Neuronal stem cell (in vitro differentiated cells): ENCODE measurements around the gene CCDC127.

Source experiments
- DNase-seq: peaks from one replicate; pipeline ENCODE4 v3.0.0-alpha.2; 2013; ENCODE audit warnings: low spot score
- H2AFZ ChIP-seq: one replicate; pipeline ENCODE4 v1.6.1; 2013; ENCODE audit warnings: mild to moderate bottlenecking, low read length, inconsistent platforms
- H2AK5ac ChIP-seq: 2 replicates; pipeline ENCODE4 v1.6.1; 2013; ENCODE audit warnings: low read depth, mild to moderate bottlenecking, inconsistent platforms, low read length, moderate library complexity, mixed read lengths
- H2BK120ac ChIP-seq: 2 replicates; pipeline ENCODE4 v1.6.1; 2013; ENCODE audit warnings: low read depth, mild to moderate bottlenecking, inconsistent platforms, low read length, moderate library complexity, mixed read lengths
- H2BK12ac ChIP-seq: one replicate; pipeline ENCODE4 v1.6.1; 2013; ENCODE audit warnings: low read length, inconsistent platforms
- H2BK15ac ChIP-seq: 2 replicates; pipeline ENCODE4 v1.6.1; 2013; ENCODE audit warnings: mild to moderate bottlenecking, low read length, inconsistent platforms, mixed read lengths
- H2BK5ac ChIP-seq: one replicate; pipeline ENCODE4 v1.6.1; 2013; ENCODE audit warnings: inconsistent platforms, mild to moderate bottlenecking, low read length, moderate library complexity
- H3K14ac ChIP-seq: one replicate; pipeline ENCODE4 v1.6.1; 2013; ENCODE audit warnings: low read length, inconsistent platforms
- H3K18ac ChIP-seq: 2 replicates; pipeline ENCODE4 v1.6.1; 2013; ENCODE audit warnings: low read length, inconsistent platforms
- H3K23ac ChIP-seq: 2 replicates; pipeline ENCODE4 v1.6.1; 2013; ENCODE audit warnings: low read depth, mild to moderate bottlenecking, mixed read lengths, low read length, inconsistent platforms; ENCODE audit not compliant: poor library complexity
- H3K27ac ChIP-seq: replicated peaks from 3 replicates; pipeline ENCODE4 v1.5.1; 2013; ENCODE audit warnings: low read length, inconsistent platforms
- H3K27me3 ChIP-seq, 3 experiments: 2 replicates each; pipeline ENCODE4 v1.6.1; 2013; ENCODE audit warnings: low read length in 3 of 3, mild to moderate bottlenecking in 2 of 3, inconsistent platforms in 1 of 3, low read depth in 1 of 3, mixed read lengths in 1 of 3, moderate library complexity in 1 of 3; ENCODE audit not compliant: control insufficient read depth in 3 of 3, insufficient read depth in 3 of 3
- H3K36me3 ChIP-seq, 2 donors: replicated peaks in 1 of 2; 2 replicates each; pipeline ENCODE4 v1.6.1; 2013; ENCODE audit warnings: low read length in 2 of 2; ENCODE audit not compliant: control insufficient read depth in 2 of 2, insufficient read depth in 2 of 2
- H3K4ac ChIP-seq: 2 replicates; pipeline ENCODE4 v1.6.1; 2013; ENCODE audit warnings: inconsistent platforms, mild to moderate bottlenecking, low read length, moderate library complexity
- H3K4me1 ChIP-seq, 2 donors: 1 replicate in 1 of 2; 2 replicates in 1 of 2; pipeline ENCODE4 v1.6.1; 2013; ENCODE audit warnings: low read length in 2 of 2, low read depth in 1 of 2; ENCODE audit not compliant: control insufficient read depth in 2 of 2, insufficient read depth in 1 of 2
- H3K4me2 ChIP-seq: one replicate; pipeline ENCODE4 v1.6.1; 2013; ENCODE audit warnings: mild to moderate bottlenecking, low read length, inconsistent platforms; ENCODE audit not compliant: insufficient read depth, poor library complexity, severe bottlenecking
- H3K4me3 ChIP-seq, 2 donors: 2 replicates each; pipeline ENCODE4 v1.5.1; 2013; ENCODE audit warnings: low read length in 2 of 2, mild to moderate bottlenecking in 2 of 2, inconsistent platforms in 1 of 2, moderate library complexity in 1 of 2
- H3K79me1 ChIP-seq: one replicate; pipeline ENCODE4 v1.6.1; 2013; ENCODE audit warnings: low read depth, mild to moderate bottlenecking, inconsistent platforms, low read length, moderate library complexity
- H3K9ac ChIP-seq: one replicate; pipeline ENCODE4 v1.6.1; 2013; ENCODE audit warnings: mild to moderate bottlenecking, low read depth, low read length, inconsistent platforms; ENCODE audit not compliant: poor library complexity
- H3K9me3 ChIP-seq, 2 donors: replicated peaks in 1 of 2; 2 replicates each; pipeline versions ENCODE3 to v1.6.1; 2013; ENCODE audit warnings: low read length in 2 of 2, mild to moderate bottlenecking in 2 of 2, inconsistent platforms in 1 of 2, low read depth in 1 of 2, mixed read lengths in 1 of 2, moderate library complexity in 1 of 2; ENCODE audit not compliant: control insufficient read depth in 2 of 2, insufficient read depth in 1 of 2
- H4K8ac ChIP-seq: one replicate; pipeline ENCODE4 v1.6.1; 2013; ENCODE audit warnings: low read depth, mild to moderate bottlenecking, inconsistent platforms, low read length, moderate library complexity
- H4K91ac ChIP-seq: one replicate; pipeline ENCODE4 v1.6.1; 2013; ENCODE audit warnings: low read length, low read depth, mild to moderate bottlenecking, inconsistent platforms; ENCODE audit not compliant: poor library complexity
- WGBS, 2 donors: extraction: QIAGEN DNeasy Blood & Tissue Kit; methylation state at CpG; one replicate each; pipeline ENCODE4 v1.1.7; 2013; ENCODE audit warnings: missing lambda C conversion rate in 2 of 2, mixed read lengths in 1 of 2; ENCODE audit not compliant: insufficient read length in 2 of 2, insufficient replicate concordance in 1 of 2; ENCODE audit errors: extremely low coverage in 2 of 2; 5-methylcytosine and 5-hydroxymethylcytosine counted together

Gene CCDC127

DNA sequence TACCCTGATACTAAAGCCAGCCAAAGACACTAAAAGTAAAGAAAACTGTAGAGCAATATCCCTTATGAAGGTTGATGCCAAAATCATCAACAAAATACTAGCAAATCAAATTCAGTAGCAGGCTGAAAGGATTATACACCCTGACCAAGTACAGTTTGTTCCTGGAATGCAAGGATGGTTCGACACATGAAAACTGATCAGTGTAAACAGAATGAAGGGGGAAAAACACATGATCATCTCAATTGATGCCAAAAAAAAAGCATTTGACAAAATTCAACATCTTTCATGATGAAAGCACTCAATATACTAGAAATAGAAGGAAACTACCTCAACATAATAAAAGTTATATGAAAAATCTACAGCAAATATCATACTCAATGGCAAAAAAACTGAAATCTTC, 70.2 kb downstream of the CCDC127 start:
- no peak overlapping the region for H2BK15ac ChIP-seq
- H3K79me1 ChIP-seq: peaks cover 11% of the 10 kb centered on the region
- H3K4me3 ChIP-seq: no peak overlapping the region
- H3K18ac ChIP-seq: no peak overlapping the region
- no peaks in the 10 kb centered on the region for H3K4me1 ChIP-seq
- no peak overlapping the region for H2BK12ac ChIP-seq
- DNase-seq: no peak
- no peak overlapping the region for H3K27ac ChIP-seq
- whole genome bisulfite sequencing, 2 donors: no CpG with 5 or more reads among the region's 1 CpG
- H4K8ac ChIP-seq: no peak overlapping the region
- no peak overlapping the region for H2AK5ac ChIP-seq
- no peak overlapping the region for H2BK5ac ChIP-seq
- H3K23ac ChIP-seq: no peak overlapping the region
- H3K9ac ChIP-seq: no peak overlapping the region
- no peak overlapping the region for H2BK120ac ChIP-seq
- no peak overlapping the region for H3K14ac ChIP-seq
- H3K36me3 ChIP-seq: peaks cover 25 to 51% of the 10 kb centered on the region in 2 donors
- no peak overlapping the region for H4K91ac ChIP-seq
- H3K27me3 ChIP-seq: no peaks in the 10 kb centered on the region
- H3K4ac ChIP-seq: no peak overlapping the region
- peaks cover 25 to 28% of the 10 kb centered on the region in 2 donors for H3K9me3 ChIP-seq
- no peak overlapping the region for H2AFZ ChIP-seq
- no peak overlapping the region for H3K4me2 ChIP-seq
